OCI-LY7 (cell line): ENCODE results near the gene RALBP1. TPM values are rescaled to one million over a fixed set of nuclear protein-coding genes. Genes with fewer than 3 reads are reported as not detected.

Source experiments
- BruUV-seq: library from RNA; stranded (reverse); fragments of 400-500 nt; replicated peaks from 2 replicates; lab custom pipeline; 2021; lab: Mats Ljungman, UMichigan
- CTCF ChIA-PET: fragments of 300-600 bp; sonication (Branson Sonifier 250); formaldehyde crosslinking; loops from one replicate; lab custom pipeline; 2022; ENCODE audit warnings: antibody characterized with exemption; ENCODE audit not compliant: unreplicated experiment; lab: Charles Lee
- POLR2A ChIA-PET: fragments of 300-600 bp; sonication (Branson Sonifier 250); formaldehyde crosslinking; loops from one replicate; lab custom pipeline; 2022; ENCODE audit warnings: antibody characterized with exemption; lab: Charles Lee
- DNase-seq: peaks from one replicate; pipeline ENCODE4 v3.0.0-alpha.2; 2015; ENCODE audit warnings: low spot score
- H2AFZ ChIP-seq: fragments of 200-600 bp; sonication (generic), shearing (Covaris generic); 2 replicates; pipeline ENCODE4 v1.6.1; 2014; ENCODE audit warnings: mild to moderate bottlenecking, antibody characterized with exemption, low read length, moderate library complexity
- H3K27ac ChIP-seq: fragments of 200-600 bp; sonication (generic); 2 replicates; pipeline ENCODE4 v1.5.1; 2014; ENCODE audit warnings: mixed run types, low read depth, mild to moderate bottlenecking, moderate library complexity, low read length, inconsistent platforms; ENCODE audit not compliant: poor library complexity, severe bottlenecking
- H3K36me3 ChIP-seq: fragments of 200-600 bp; sonication (generic); 2 replicates; pipeline ENCODE4 v1.6.1; 2014; ENCODE audit warnings: mild to moderate bottlenecking, antibody characterized with exemption, low read length, moderate library complexity, mixed read lengths; ENCODE audit not compliant: insufficient read depth
- H3K4me1 ChIP-seq: fragments of 200-600 bp; sonication (generic); 2 replicates; pipeline ENCODE4 v1.5.1; 2014; ENCODE audit warnings: mild to moderate bottlenecking, low read length; ENCODE audit not compliant: insufficient read depth, poor library complexity, severe bottlenecking
- H3K4me2 ChIP-seq: fragments of 200-600 bp; sonication (generic); 2 replicates; pipeline ENCODE4 v1.6.1; 2014; ENCODE audit warnings: mild to moderate bottlenecking, low read length
- H3K4me3 ChIP-seq: fragments of 200-600 bp; sonication (generic); 2 replicates; pipeline ENCODE4 v1.5.1; 2014; ENCODE audit warnings: mild to moderate bottlenecking, low read depth, low read length; ENCODE audit not compliant: poor library complexity, severe bottlenecking
- H3K79me2 ChIP-seq: fragments of 200-600 bp; sonication (generic); 2 replicates; pipeline ENCODE4 v1.6.1; 2016; ENCODE audit warnings: low read depth, mild to moderate bottlenecking, low read length, moderate library complexity, mixed read lengths; ENCODE audit not compliant: insufficient read depth
- H3K9me2 ChIP-seq: fragments of 200-600 bp; sonication (generic); 2 replicates; pipeline ENCODE4 v1.6.1; 2016; ENCODE audit warnings: mild to moderate bottlenecking, low read length, mixed read lengths; ENCODE audit not compliant: insufficient read depth
- H3K9me3 ChIP-seq: fragments of 200-600 bp; sonication (generic); 2 replicates; pipeline ENCODE4 v1.6.1; 2014; ENCODE audit warnings: mild to moderate bottlenecking, mixed run types, low read length, mixed read lengths
- H4K20me1 ChIP-seq: fragments of 200-600 bp; sonication (generic); 2 replicates; pipeline ENCODE4 v1.6.1; 2014; ENCODE audit warnings: mild to moderate bottlenecking, antibody characterized with exemption, low read length, moderate library complexity, mixed read lengths; ENCODE audit not compliant: insufficient read depth
- CTCF ChIP-seq: fragments of 200-600 bp; sonication (generic); conservative IDR thresholded peaks from 2 replicates; pipeline ENCODE4 v1.5.1; 2014; ENCODE audit warnings: mild to moderate bottlenecking, antibody characterized with exemption, low read length, moderate library complexity, mixed read lengths
- EZH2phosphoT487 ChIP-seq: fragments of 200-600 bp; sonication (generic); IDR thresholded peaks from 2 replicates; pipeline ENCODE4 v1.6.1; 2018; ENCODE audit warnings: low read depth, borderline replicate concordance, mild to moderate bottlenecking, mixed run types, antibody characterized with exemption, low read length, moderate library complexity, mixed read lengths
- intact Hi-C: fragments of 100-400 bp; cut with micrococcal nuclease; formaldehyde crosslinking; loops from one replicate; pipeline ENCODE4 v1.10.0; 2022; ENCODE audit not compliant: unreplicated experiment
- total RNA-seq, 2 experiments: library from RNA; depleted of rRNA in 1 of 2; stranded (reverse); fragments of >200 nt in 1 of 2; shearing (Covaris generic) in 1 of 2; gene quantifications; 2 replicates each; pipeline ENCODE4 v1.2.3, GENCODE V29; 2014 to 2022

Gene RALBP1
- total RNA-seq, 2 experiments from 2014 or later = 78.5 to 96.0 TPM

- H3K4me1 ChIP-seq = no peaks in the 10 kb centered on the region
- no peak for TF ChIP-seq EZH2phosphoT487
- no peak for TF ChIP-seq CTCF
- no TSS peak for BruUV-seq
- H3K36me3 ChIP-seq = peaks cover 76% of the 10 kb centered on the region
- no peak overlapping the region for H2AFZ ChIP-seq
- intact Hi-C loops = no loop called here
- peaks cover 98% of the 10 kb centered on the region for H3K79me2 ChIP-seq
- DNase-seq = no peak
- no peak overlapping the region for H3K27ac ChIP-seq
- peaks cover 14% of the 10 kb centered on the region; the same call in 1 of the 2 replicates for H3K9me3 ChIP-seq
- POLR2A ChIA-PET = interaction anchor here (0.6 to 1.9 kb wide), 3 partner anchors 9 to 18 kb away, joined by 3 to 6 read pairs (median 4); no protein-coding TSS in a partner anchor
- CTCF ChIA-PET = no interaction called here
- no peak overlapping the region for H3K4me3 ChIP-seq
- no peak overlapping the region for H3K4me2 ChIP-seq
- H4K20me1 ChIP-seq = 0 out of 2 replicates have a peak, but pooled peaks cover 12% of the 10 kb centered on the region
- no peaks in the 10 kb centered on the region for H3K9me2 ChIP-seq
These were observed 19.5 kb downstream of the RALBP1 start for GRCh38 chr18:9494778-9495331.

DNA sequence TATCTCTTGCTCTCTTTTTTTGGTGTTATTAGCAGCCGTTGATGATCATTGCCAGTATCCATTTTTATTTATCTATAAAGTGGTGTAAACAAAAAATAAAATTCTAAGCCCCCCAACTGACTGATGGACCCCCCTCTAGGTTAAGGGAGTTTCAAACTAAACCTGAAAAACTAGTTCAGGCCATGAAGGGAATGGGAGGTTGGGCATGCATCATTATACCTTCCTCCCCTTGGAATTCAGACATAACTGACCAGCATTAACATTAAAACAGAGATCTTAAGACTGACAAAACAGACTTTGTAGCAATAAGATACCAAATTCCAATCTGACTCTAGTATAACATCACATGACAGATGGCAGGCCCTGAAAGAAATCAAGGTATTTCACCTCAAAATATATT, 20.2 kb downstream of the RALBP1 start:
- POLR2A ChIA-PET = interaction anchor here (0.7 to 1.9 kb wide), 2 partner anchors 8 to 19 kb away, joined by 4 to 6 read pairs; no protein-coding TSS in a partner anchor
- no peak overlapping the region for H3K4me2 ChIP-seq
- TF ChIP-seq CTCF (no peak), EZH2phosphoT487 (no peak)

More for the DNA sequence above, 20.2 kb downstream of the RALBP1 start:
- peaks cover 98% of the 10 kb centered on the region for H3K79me2 ChIP-seq
- CTCF ChIA-PET = no interaction called here
- no peak overlapping the region for H2AFZ ChIP-seq
- BruUV-seq = no TSS peak
- peaks cover 76% of the 10 kb centered on the region for H3K36me3 ChIP-seq
- H4K20me1 ChIP-seq = 0 out of 2 replicates have a peak, but pooled peaks cover 12% of the 10 kb centered on the region
- no peaks in the 10 kb centered on the region for H3K9me2 ChIP-seq
- peaks cover 10% of the 10 kb centered on the region; the same call in 1 of the 2 replicates for H3K9me3 ChIP-seq
- no peak overlapping the region for H3K4me3 ChIP-seq
- H3K27ac ChIP-seq = no peak overlapping the region
- intact Hi-C loops = no loop called here
- no peak for DNase-seq
- H3K4me1 ChIP-seq = no peaks in the 10 kb centered on the region
